Measurements from ENCODE around the gene AHCYL2.
"Not testable (repeated sequence)": the region's sequence is repeated elsewhere in the genome, so short reads cannot be mapped to it uniquely, and the experiment has no call there.

AHCYL2 gene

GRCh38 chr7:129298268-129298893 lies 73.6 kb downstream of the AHCYL2 start:
- peak; percentile 53 to 55 for DNase-seq

GRCh38 chr7:129299889-129300288 lies 75.1 kb downstream of the AHCYL2 start:
- DNase-seq, result no peak

GRCh38 chr7:129300299-129300698 lies 75.5 kb downstream of the AHCYL2 start:
- DNase-seq, result not testable (repeated sequence)

DNA sequence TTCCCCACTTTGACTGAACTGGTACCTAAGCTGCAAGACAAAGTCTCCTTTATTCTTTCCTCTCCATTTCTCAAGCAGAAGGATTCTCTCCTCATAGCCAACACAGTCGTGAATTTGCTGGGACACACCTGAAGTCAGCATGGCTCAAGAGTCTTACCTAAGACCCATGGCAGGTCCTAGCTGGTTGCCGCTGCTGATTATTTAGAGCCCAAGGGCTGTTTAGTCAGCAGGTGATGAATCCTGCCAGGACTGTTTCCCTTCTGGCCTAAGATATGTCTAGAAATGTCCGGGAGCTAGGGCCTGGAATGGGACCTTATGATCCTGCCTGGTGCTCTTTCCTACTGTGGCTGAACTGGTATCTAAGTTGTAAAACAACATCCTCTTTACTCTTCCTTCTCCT lies 82.8 kb downstream of the AHCYL2 start:
- DNase-seq, result no peak

DNA sequence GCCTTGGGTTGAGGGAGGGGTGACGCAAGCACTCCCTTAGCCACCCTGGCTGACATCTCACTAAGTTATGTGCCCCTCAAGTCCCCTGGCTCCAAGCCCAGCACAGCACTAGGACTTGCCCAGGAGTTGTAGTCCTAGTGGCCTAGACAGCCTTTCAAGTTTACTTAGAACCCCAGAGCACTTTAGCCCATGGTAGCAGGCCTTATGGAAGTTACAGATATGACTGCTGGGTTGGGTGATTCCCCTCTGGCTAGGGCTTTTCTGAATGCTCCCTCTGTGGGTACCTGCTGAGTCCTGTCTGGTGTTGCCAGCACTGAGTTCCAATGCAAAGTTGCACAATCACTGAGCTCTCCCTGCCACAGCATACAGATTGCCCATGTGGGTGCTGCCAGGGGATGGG lies 83.2 kb downstream of the AHCYL2 start:
- DNase-seq, result no peak

DNA sequence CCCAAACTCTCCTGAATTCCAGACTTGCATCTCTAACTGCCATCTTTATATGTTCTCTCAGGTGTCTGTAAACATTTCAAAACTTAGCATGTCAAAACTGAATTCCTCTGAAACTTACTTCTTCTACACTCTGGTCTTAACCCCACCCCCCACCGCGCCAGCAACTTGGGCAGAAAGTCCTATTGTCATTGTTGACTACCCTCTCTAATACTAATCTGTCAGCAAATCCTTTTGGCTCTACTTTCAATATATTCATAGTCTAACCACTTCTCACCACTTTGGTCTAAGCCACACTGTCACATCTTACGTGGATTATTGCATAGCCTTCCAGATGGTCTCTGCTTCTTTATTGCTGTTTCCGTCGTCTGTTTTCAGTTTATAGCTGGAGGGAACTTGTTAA lies 86.6 kb downstream of the AHCYL2 start:
- no peak for DNase-seq

GRCh38 chr7:129313282-129313681 lies 88.5 kb downstream of the AHCYL2 start:
- no peak for DNase-seq

GRCh38 chr7:129315960-129316359 lies 91.1 kb downstream of the AHCYL2 start:
- DNase-seq, result no peak

GRCh38 chr7:129317450-129317849 lies 92.6 kb downstream of the AHCYL2 start:
- no peak for DNase-seq

GRCh38 chr7:129327076-129327475 lies 102.2 kb downstream of the AHCYL2 start:
- no peak for DNase-seq

- no peak for DNase-seq
These were observed 107.6 kb downstream of the AHCYL2 start for GRCh38 chr7:129332254-129333035.

GRCh38 chr7:129334473-129334872 lies 109.6 kb downstream of the AHCYL2 start:
- no peak for DNase-seq

DNA sequence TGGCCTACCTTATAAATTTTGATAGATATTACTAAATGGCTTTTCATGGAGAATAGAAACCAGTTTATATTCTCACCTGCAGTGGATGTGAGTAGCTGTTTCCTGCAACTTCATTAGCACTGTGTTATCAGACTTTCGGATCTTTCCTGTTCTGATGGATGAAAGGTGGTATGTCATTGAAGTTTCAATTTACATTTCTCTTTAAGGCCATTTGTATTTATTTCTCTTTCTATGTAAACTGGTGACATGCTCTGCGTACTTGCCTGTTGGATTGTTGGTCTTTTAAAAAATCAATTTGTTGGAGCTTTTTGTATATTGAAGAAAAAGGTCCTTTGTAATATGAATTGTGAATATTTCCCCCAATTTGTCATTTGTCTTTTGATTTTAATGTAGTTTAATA lies 113.6 kb downstream of the AHCYL2 start:
- DNase-seq, result no peak

GRCh38 chr7:129341212-129341611 lies 116.4 kb downstream of the AHCYL2 start:
- DNase-seq, result no peak

DNA sequence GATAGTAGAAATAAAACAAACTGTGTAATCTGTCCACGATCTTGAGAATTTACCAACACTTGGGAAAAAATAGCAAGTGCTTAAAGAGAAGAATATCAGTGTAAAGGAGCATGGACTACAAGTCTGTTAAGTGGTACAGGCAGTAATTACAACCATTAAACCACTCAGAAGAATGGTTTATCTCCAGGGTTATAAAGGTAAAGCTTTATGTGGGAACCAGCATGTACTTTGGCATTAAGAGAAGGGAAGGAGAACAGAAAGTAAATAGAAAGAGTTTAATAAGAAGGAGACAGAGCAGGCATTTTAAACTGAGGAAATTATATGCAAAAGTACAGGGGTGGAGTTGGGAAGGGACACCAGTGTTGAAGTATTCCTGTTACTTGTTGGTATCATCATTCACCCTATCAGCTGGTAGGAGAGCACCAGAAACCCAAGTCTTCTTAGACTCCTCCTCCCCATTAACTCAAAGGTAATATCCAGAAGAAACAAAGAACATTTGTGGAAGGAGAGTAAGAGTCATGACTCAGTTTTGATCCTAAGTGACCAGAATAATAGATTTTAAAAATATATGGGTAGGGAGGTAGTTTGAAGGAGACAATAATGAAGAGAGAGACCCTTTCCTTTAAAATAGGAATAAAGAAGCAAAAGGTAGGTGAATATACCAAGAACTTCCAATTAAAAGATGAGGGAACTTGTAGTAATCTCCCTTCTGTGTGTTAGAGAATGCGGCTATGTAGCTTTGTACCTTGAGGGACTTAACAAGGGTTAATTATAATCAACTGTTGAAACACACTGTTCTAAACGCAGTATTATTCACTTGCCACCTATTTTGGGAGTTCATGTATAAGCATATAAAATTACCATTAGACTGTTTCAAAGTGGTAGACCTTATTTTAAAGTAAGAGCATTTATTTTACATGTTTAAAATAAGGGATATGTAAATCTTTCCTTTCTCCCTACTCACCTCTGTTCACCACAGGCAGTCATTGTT lies 117.3 kb downstream of the AHCYL2 start:
- DNase-seq, result no peak

GRCh38 chr7:129343099-129343700 lies 118.4 kb downstream of the AHCYL2 start:
- peak in 1 of 2 donors; percentile 18 for DNase-seq

GRCh38 chr7:129347330-129347729 lies 122.5 kb downstream of the AHCYL2 start:
- DNase-seq, result no peak

GRCh38 chr7:129348023-129348740 lies 123.4 kb downstream of the AHCYL2 start:
- DNase-seq, result no peak

- no peak for DNase-seq
These were observed 126.5 kb downstream of the AHCYL2 start for GRCh38 chr7:129351320-129351719.

GRCh38 chr7:129353104-129353503 lies 128.3 kb downstream of the AHCYL2 start:
- not testable (repeated sequence) for DNase-seq

GRCh38 chr7:129354428-129355157 lies 129.8 kb downstream of the AHCYL2 start:
- no peak for DNase-seq

Measured in stimulated activated CD4-positive, alpha-beta T cell treated with anti-CD3 and anti-CD28 coated beads, Interleukin-2, amount 100 ng/mL, for 24 hours (primary cell).